ENCODE measurements around the gene MVD. TPM values are rescaled to one million over a fixed set of nuclear protein-coding genes. Genes with fewer than 3 reads are reported as not detected.

The MVD gene
- total RNA-seq, 1 experiment from 2014 or later: 38.3 TPM

GRCh38 chr16:88622125-88622524, 40.8 kb downstream of the MVD start:
- Histone ChIP-seq H3K9ac (ENCODE audit: low read length) (no peak overlapping the region), H3K9me3 (ENCODE audit: low read length) (no peaks in the 10 kb centered on the region), H3F3A (ENCODE audit: low read length, unreplicated experiment) (no peaks in the 10 kb centered on the region), H3K36me3 (ENCODE audit: low read depth, low read length) (no peaks in the 10 kb centered on the region; the same call in 1 of the 2 replicates), H3K27me3 (ENCODE audit: low read length) (no peaks in the 10 kb centered on the region), H3K4me1 (ENCODE audit: insufficient read depth, low read length) (no peaks in the 10 kb centered on the region), H4K20me1 (ENCODE audit: low read length) (no peaks in the 10 kb centered on the region), H3K4me3 (ENCODE audit: low read length) (no peak overlapping the region), H3K27ac (ENCODE audit: low read length) (no peak overlapping the region), H3K79me2 (ENCODE audit: low read length) (no peaks in the 10 kb centered on the region), H3K4me2 (ENCODE audit: low read length) (no peak overlapping the region), H3K9me2 (replicated peaks; ENCODE audit: low read length) (no peaks in the 10 kb centered on the region), H2AFZ (ENCODE audit: low read length) (no peak overlapping the region)
- POLR2A ChIA-PET (ENCODE audit: unreplicated experiment): no interaction called here
- TF ChIP-seq EZH2 (IDR thresholded peaks at IDR 0.05; ENCODE audit: low read length, unreplicated experiment): no peak
- no peak for TF ChIP-seq EZH2phosphoT487 (IDR thresholded peaks at IDR 0.05; ENCODE audit: borderline replicate concordance, low read length)
- no peak for TF ChIP-seq CTCF (conservative IDR thresholded peaks at IDR 0.05; ENCODE audit: low read depth, low read length)
- ATAC-seq (no peak), DNase-seq (no peak)
- CTCF ChIA-PET: no interaction called here
- intact Hi-C loops (cut with micrococcal nuclease): no loop called here
- BruUV-seq (replicated peaks): no TSS peak

GRCh38 chr16:88619859-88620815, 42.8 kb downstream of the MVD start:
- no peaks in the 10 kb centered on the region; the same call in 1 of the 2 replicates for H3K36me3 ChIP-seq (ENCODE audit: low read depth, low read length)
- H3K9me3 ChIP-seq (ENCODE audit: low read length): no peaks in the 10 kb centered on the region
- no peak for TF ChIP-seq EZH2 (IDR thresholded peaks at IDR 0.05; ENCODE audit: low read length, unreplicated experiment)
- no peak for TF ChIP-seq EZH2phosphoT487 (IDR thresholded peaks at IDR 0.05; ENCODE audit: borderline replicate concordance, low read length)
- no peak for TF ChIP-seq CTCF (conservative IDR thresholded peaks at IDR 0.05; ENCODE audit: low read depth, low read length)
- ChIA-PET CTCF (no interaction called here), POLR2A (ENCODE audit: unreplicated experiment) (no interaction called here)
- H3K4me1 ChIP-seq (ENCODE audit: insufficient read depth, low read length): no peaks in the 10 kb centered on the region
- no peak overlapping the region for H3K4me2 ChIP-seq (ENCODE audit: low read length)
- no peaks in the 10 kb centered on the region for H4K20me1 ChIP-seq (ENCODE audit: low read length)
- H3K9me2 ChIP-seq (replicated peaks; ENCODE audit: low read length): no peaks in the 10 kb centered on the region
- H3K27me3 ChIP-seq (ENCODE audit: low read length): no peaks in the 10 kb centered on the region
- H3K4me3 ChIP-seq (ENCODE audit: low read length): no peak overlapping the region
- no peaks in the 10 kb centered on the region for H3F3A ChIP-seq (ENCODE audit: low read length, unreplicated experiment)
- intact Hi-C loops (cut with micrococcal nuclease): no loop called here
- no peak overlapping the region for H2AFZ ChIP-seq (ENCODE audit: low read length)
- DNase-seq (no peak), ATAC-seq (no peak)
- H3K9ac ChIP-seq (ENCODE audit: low read length): no peak overlapping the region
- H3K27ac ChIP-seq (ENCODE audit: low read length): no peak overlapping the region
- BruUV-seq (replicated peaks): no TSS peak
- no peaks in the 10 kb centered on the region for H3K79me2 ChIP-seq (ENCODE audit: low read length)
